ENCODE data around the gene ECE1. TPM values are rescaled to one million over a fixed set of nuclear protein-coding genes. Genes with fewer than 3 reads are reported as not detected.

The ECE1 gene
- total RNA-seq, 4 donors from 2014 or later: 55.9 to 149 (median 112) TPM

GRCh38 chr1:21313203-21313885, 23.1 kb upstream of the ECE1 start:
- peaks cover 18 to 54% (median 29%) of the 10 kb centered on the region in 4 donors for H3K4me1 ChIP-seq
- no peaks in the 10 kb centered on the region for H3K36me3 ChIP-seq
- no peaks in the 10 kb centered on the region for H3K27me3 ChIP-seq
- peak overlapping the region in 3 of 4 donors; percentile 8 to 90 (median 73) for H3K27ac ChIP-seq
- intact Hi-C loops (cut with DNase I; ENCODE audit: low total_unique reads): no loop called here
- TF ChIP-seq POLR2A (IDR thresholded peaks at IDR 0.05) (no peak), EP300 (IDR thresholded peaks at IDR 0.05; ENCODE audit: low read depth) (no peak), POLR2AphosphoS5 (IDR thresholded peaks at IDR 0.05) (no peak)
- TF ChIP-seq, protein P1, sequence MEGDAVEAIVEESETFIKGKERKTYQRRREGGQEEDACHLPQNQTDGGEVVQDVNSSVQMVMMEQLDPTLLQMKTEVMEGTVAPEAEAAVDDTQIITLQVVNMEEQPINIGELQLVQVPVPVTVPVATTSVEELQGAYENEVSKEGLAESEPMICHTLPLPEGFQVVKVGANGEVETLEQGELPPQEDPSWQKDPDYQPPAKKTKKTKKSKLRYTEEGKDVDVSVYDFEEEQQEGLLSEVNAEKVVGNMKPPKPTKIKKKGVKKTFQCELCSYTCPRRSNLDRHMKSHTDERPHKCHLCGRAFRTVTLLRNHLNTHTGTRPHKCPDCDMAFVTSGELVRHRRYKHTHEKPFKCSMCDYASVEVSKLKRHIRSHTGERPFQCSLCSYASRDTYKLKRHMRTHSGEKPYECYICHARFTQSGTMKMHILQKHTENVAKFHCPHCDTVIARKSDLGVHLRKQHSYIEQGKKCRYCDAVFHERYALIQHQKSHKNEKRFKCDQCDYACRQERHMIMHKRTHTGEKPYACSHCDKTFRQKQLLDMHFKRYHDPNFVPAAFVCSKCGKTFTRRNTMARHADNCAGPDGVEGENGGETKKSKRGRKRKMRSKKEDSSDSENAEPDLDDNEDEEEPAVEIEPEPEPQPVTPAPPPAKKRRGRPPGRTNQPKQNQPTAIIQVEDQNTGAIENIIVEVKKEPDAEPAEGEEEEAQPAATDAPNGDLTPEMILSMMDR (IDR thresholded peaks at IDR 0.05): no peak
- no peaks in the 10 kb centered on the region for H3K9me3 ChIP-seq
- no peak overlapping the region for H3K4me3 ChIP-seq
- 74% methylated on average over 6 of the region's 6 CpGs; no CpG with 5 or more reads in 1 of the 2 donors for WGBS, 2 donors (ENCODE audit: low coverage in 1 of 2)
- in situ Hi-C loops (cut with MboI; ENCODE audit: low pct_ligation_motif_present in 1 of 4, low pct_unique_long_range_greater_than_20kb in 1 of 4, low sequenced_read_pairs in 3 of 4): no loop called here
- no peak for DNase-seq

- Histone ChIP-seq H3K4me1 (peaks cover 16 to 54% (median 31%) of the 10 kb centered on the region in 4 donors), H3K36me3 (no peaks in the 10 kb centered on the region), H3K27me3 (no peaks in the 10 kb centered on the region), H3K27ac (peak overlapping the region in 1 of 4 donors; percentile 90), H3K9me3 (no peaks in the 10 kb centered on the region), H3K4me3 (no peak overlapping the region)
- in situ Hi-C loops (cut with MboI; ENCODE audit: low pct_ligation_motif_present in 1 of 4, low pct_unique_long_range_greater_than_20kb in 1 of 4, low sequenced_read_pairs in 3 of 4) (no loop called here), intact Hi-C loops (cut with DNase I; ENCODE audit: low total_unique reads) (no loop called here)
- no peak for DNase-seq
- 87% methylated on average over 4 of the region's 4 CpGs; no CpG with 5 or more reads in 1 of the 2 donors for WGBS, 2 donors (ENCODE audit: low coverage in 1 of 2)
- TF ChIP-seq POLR2A (IDR thresholded peaks at IDR 0.05) (no peak), EP300 (IDR thresholded peaks at IDR 0.05; ENCODE audit: low read depth) (no peak), POLR2AphosphoS5 (IDR thresholded peaks at IDR 0.05) (no peak)
- TF ChIP-seq, protein P1 (IDR thresholded peaks at IDR 0.05): no peak
Observed at GRCh38 chr1:21312407-21312992, 22.2 kb upstream of the ECE1 start.

DNA sequence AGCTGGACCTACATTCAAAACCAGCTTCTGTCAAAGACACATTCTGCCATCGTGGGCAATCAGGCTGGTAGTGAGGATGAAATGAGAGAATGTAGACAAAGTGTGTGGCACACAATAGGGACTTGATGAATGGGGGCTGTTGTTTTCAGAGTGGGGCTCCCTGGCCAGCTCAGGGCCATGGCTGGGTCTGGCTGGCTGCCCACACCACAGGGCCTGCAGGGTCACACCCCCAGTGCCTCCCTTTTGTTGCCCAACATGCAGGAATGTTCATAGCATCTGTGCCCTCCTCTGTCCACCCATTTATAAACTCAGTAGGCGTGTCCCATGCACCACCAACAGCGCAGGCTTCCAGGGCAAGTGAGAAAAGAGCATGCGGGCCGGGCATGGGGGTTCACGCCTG, 20.8 kb upstream of the ECE1 start:
- 94% methylated on average over 6 of the region's 6 CpGs; no CpG with 5 or more reads in 1 of the 2 donors for WGBS, 2 donors (ENCODE audit: low coverage in 1 of 2)
- no peaks in the 10 kb centered on the region for H3K9me3 ChIP-seq
- DNase-seq: no peak
- TF ChIP-seq POLR2AphosphoS5 (IDR thresholded peaks at IDR 0.05) (no peak), POLR2A (IDR thresholded peaks at IDR 0.05) (no peak), EP300 (IDR thresholded peaks at IDR 0.05; ENCODE audit: low read depth) (no peak)
- TF ChIP-seq, protein P1 (IDR thresholded peaks at IDR 0.05): no peak
- H3K36me3 ChIP-seq: no peaks in the 10 kb centered on the region
- peaks cover 22 to 46% (median 30%) of the 10 kb centered on the region in 4 donors for H3K4me1 ChIP-seq
- H3K27ac ChIP-seq: peak overlapping the region in 3 of 4 donors; percentile 7 to 90 (median 78)
- no peak overlapping the region for H3K4me3 ChIP-seq
- no peaks in the 10 kb centered on the region for H3K27me3 ChIP-seq
- in situ Hi-C loops (cut with MboI; ENCODE audit: low pct_ligation_motif_present in 1 of 4, low pct_unique_long_range_greater_than_20kb in 1 of 4, low sequenced_read_pairs in 3 of 4) (no loop called here), intact Hi-C loops (cut with DNase I; ENCODE audit: low total_unique reads) (no loop called here)

DNA sequence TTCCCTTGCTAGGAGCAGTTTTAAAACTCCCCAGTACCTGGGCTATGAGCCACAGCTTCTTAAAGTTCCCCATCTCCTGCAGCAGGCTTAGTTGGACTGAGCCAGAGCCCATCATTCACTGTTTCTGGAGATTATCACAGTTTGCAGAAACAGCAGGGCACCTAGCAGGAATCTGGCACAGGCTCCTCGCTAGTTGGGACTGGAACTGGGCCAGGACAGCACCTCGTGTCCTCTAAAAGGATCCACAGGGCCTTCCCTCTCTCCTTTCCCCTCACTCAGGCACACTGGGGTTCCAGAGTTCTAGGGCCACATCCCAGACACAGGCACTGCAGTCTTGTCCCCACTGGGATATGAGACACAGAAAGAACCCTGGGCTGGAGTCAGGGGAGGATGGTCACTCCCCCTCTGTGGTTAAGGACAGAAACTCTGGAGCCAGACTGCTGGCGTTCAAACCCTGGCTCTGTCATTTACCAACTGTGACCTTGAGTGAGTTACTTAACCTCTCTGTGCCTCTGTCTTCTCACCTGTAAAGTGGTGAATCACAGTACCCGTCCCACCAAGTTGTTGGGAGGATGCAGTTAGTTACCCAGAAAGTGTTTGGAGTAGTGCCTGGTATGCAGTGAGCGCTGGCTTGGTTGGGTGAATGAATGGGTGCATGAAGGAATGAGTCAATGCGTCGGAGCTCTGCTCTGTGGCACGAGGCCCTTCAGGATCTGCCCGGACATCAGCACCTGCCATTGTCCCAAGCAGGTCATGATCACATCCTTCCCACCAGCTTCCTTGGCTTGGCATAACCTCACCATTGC, 18.8 kb upstream of the ECE1 start:
- Histone ChIP-seq H3K27ac (peak overlapping the region; percentile 51 to 90 (median 72)), H3K9me3 (no peaks in the 10 kb centered on the region), H3K27me3 (no peaks in the 10 kb centered on the region), H3K4me1 (peaks cover 22 to 59% (median 30%) of the 10 kb centered on the region in 4 donors), H3K4me3 (no peak overlapping the region), H3K36me3 (no peaks in the 10 kb centered on the region)
- TF ChIP-seq POLR2AphosphoS5 (IDR thresholded peaks at IDR 0.05) (peak; percentile 69 to 84 (median 69)), EP300 (IDR thresholded peaks at IDR 0.05; ENCODE audit: low read depth) (peak; percentile 62), POLR2A (IDR thresholded peaks at IDR 0.05) (no peak)
- 64 to 75% methylated on average over 6 to 9 of the region's 9 CpGs for WGBS, 2 donors (ENCODE audit: low coverage in 1 of 2)
- intact Hi-C loops (cut with DNase I; ENCODE audit: low total_unique reads) (loop anchor here (5.0 kb wide), 1 partner anchor 33 kb away; no protein-coding TSS in a partner anchor), in situ Hi-C loops (cut with MboI; ENCODE audit: low pct_ligation_motif_present in 1 of 4, low pct_unique_long_range_greater_than_20kb in 1 of 4, low sequenced_read_pairs in 3 of 4) (no loop called here)
- peak; percentile 59 for DNase-seq

Measured in transverse colon (tissue), 4 donors.